HEK293 (cell line): ENCODE results near the gene S1PR3.
A peak's percentile ranks its signal among the peaks of the same experiment; 100 is the strongest.

Source experiments
- CTCF ChIA-PET: fragments of 350-600 bp; formaldehyde crosslinking; extraction: SDS; loops from one replicate; lab custom pipeline; 2021; ENCODE audit warnings: antibody characterized with exemption; lab: Yijun Ruan, JAX
- POLR2A ChIA-PET: fragments of 300-600 bp; formaldehyde crosslinking; extraction: SDS; loops from one replicate; lab custom pipeline; 2020; ENCODE audit warnings: antibody characterized with exemption, inconsistent platforms; lab: Yijun Ruan, JAX
- H3K27ac ChIP-seq: fragments of 200-500 bp; sonication (Bioruptor generic); 2 replicates; pipeline ENCODE4 v1.5.1; 2014; ENCODE audit warnings: low read depth, low read length, control low read depth, inconsistent platforms; ENCODE audit errors: extremely low read depth
- H3K36me3 ChIP-seq, 2 experiments: fragments of 200-500 bp in 1 of 2; sonication (Bioruptor generic) in 1 of 2; 1 replicate in 1 of 2; 2 replicates in 1 of 2; pipeline ENCODE4 v1.5.1; 2014 to 2017; ENCODE audit warnings: inconsistent platforms in 2 of 2, low read length in 2 of 2; ENCODE audit not compliant: control insufficient read depth in 2 of 2, insufficient read depth in 1 of 2
- H3K4me1 ChIP-seq: fragments of 200-500 bp; sonication (Bioruptor generic); 2 replicates; pipeline ENCODE4 v1.5.1; 2014; ENCODE audit warnings: mild to moderate bottlenecking, low read length, inconsistent platforms; ENCODE audit not compliant: control insufficient read depth, insufficient read depth
- H3K4me3 ChIP-seq: 2 replicates; pipeline ENCODE4 v1.5.1; 2011; ENCODE audit warnings: low read depth, mild to moderate bottlenecking, control low read depth, low read length, moderate library complexity
- H3K9me3 ChIP-seq: fragments of 200-500 bp; sonication (Bioruptor generic); 2 replicates; pipeline ENCODE4 v1.5.1; 2014; ENCODE audit warnings: low read depth, low read length, inconsistent platforms; ENCODE audit not compliant: control insufficient read depth, insufficient read depth
- BCL11A ChIP-seq: fragments of 450-650 bp; formaldehyde crosslinking; IDR thresholded peaks from 2 replicates; pipeline ENCODE4 v1.5.1; 2016; ENCODE audit warnings: low read depth, missing biosample characterization, missing genetic modification characterization
- GLI2 ChIP-seq: fragments of 450-650 bp; formaldehyde crosslinking; IDR thresholded peaks from 2 replicates; pipeline ENCODE4; 2017; ENCODE audit warnings: missing biosample characterization, missing genetic modification characterization, low read depth, borderline replicate concordance
- RBAK ChIP-seq: fragments of 450-650 bp; formaldehyde crosslinking; IDR thresholded peaks from 2 replicates; pipeline ENCODE4 v1.5.1; 2016; ENCODE audit warnings: missing biosample characterization, missing genetic modification characterization
- REST ChIP-seq: fragments of 450-650 bp; formaldehyde crosslinking; IDR thresholded peaks from 2 replicates; pipeline ENCODE4 v1.5.1; 2016; ENCODE audit warnings: missing biosample characterization, missing genetic modification characterization
- SETDB1 ChIP-seq: IDR thresholded peaks from one replicate; pipeline ENCODE4 v1.6.1; 2017; ENCODE audit warnings: mild to moderate bottlenecking, low read length, moderate library complexity, mixed read lengths; ENCODE audit not compliant: insufficient read length
- TCF7L2 ChIP-seq: IDR thresholded peaks from 2 replicates; pipeline ENCODE4 v1.6.1; 2011; ENCODE audit warnings: low read depth, mild to moderate bottlenecking, inconsistent platforms, low read length, moderate library complexity, borderline replicate concordance
- WT1 ChIP-seq: fragments of 450-650 bp; formaldehyde crosslinking; IDR thresholded peaks from 2 replicates; pipeline ENCODE4 v1.5.1; 2016; ENCODE audit warnings: missing biosample characterization, missing genetic modification characterization
- ZFP3 ChIP-seq: fragments of 450-650 bp; formaldehyde crosslinking; IDR thresholded peaks from 2 replicates; pipeline ENCODE4 v1.5.1; 2016; ENCODE audit warnings: low read depth, missing biosample characterization, missing genetic modification characterization
- ZIC2 ChIP-seq: fragments of 450-650 bp; formaldehyde crosslinking; IDR thresholded peaks from 2 replicates; pipeline ENCODE4 v1.5.1; 2016; ENCODE audit warnings: missing biosample characterization, missing genetic modification characterization
- ZNF121 ChIP-seq: fragments of 450-650 bp; formaldehyde crosslinking; IDR thresholded peaks from 2 replicates; pipeline ENCODE4 v1.5.1; 2016; ENCODE audit warnings: missing biosample characterization, missing genetic modification characterization
- ZNF341 ChIP-seq: fragments of 450-650 bp; formaldehyde crosslinking; IDR thresholded peaks from 2 replicates; pipeline ENCODE4; 2016; ENCODE audit warnings: low read depth, missing biosample characterization, missing genetic modification characterization
- ZNF416 ChIP-seq: fragments of 450-650 bp; formaldehyde crosslinking; IDR thresholded peaks from 2 replicates; pipeline ENCODE4 v1.5.1; 2016; ENCODE audit warnings: missing biosample characterization, missing genetic modification characterization
- ZNF433 ChIP-seq: fragments of 450-650 bp; formaldehyde crosslinking; IDR thresholded peaks from 2 replicates; pipeline ENCODE4 v1.5.1; 2016; ENCODE audit warnings: missing biosample characterization, missing genetic modification characterization, low read depth
- ZNF530 ChIP-seq: fragments of 450-650 bp; formaldehyde crosslinking; IDR thresholded peaks from 2 replicates; pipeline ENCODE4 v1.5.1; 2016; ENCODE audit warnings: low read depth, missing biosample characterization, missing genetic modification characterization
- ZNF610 ChIP-seq: fragments of 450-650 bp; formaldehyde crosslinking; IDR thresholded peaks from 2 replicates; pipeline ENCODE4 v1.5.1; 2016; ENCODE audit warnings: missing biosample characterization, missing genetic modification characterization, borderline replicate concordance
- ZNF623 ChIP-seq: fragments of 450-650 bp; formaldehyde crosslinking; IDR thresholded peaks from 2 replicates; pipeline ENCODE4 v1.5.1; 2016; ENCODE audit warnings: missing biosample characterization, missing genetic modification characterization
- ZNF645 ChIP-seq: fragments of 450-650 bp; formaldehyde crosslinking; IDR thresholded peaks from 2 replicates; pipeline ENCODE4; 2016; ENCODE audit warnings: missing biosample characterization, missing genetic modification characterization
- ZNF660 ChIP-seq: fragments of 450-650 bp; IDR thresholded peaks from 2 replicates; pipeline ENCODE4 v1.5.1; 2018; ENCODE audit warnings: missing biosample characterization, mild to moderate bottlenecking, missing genetic modification characterization
- TF ChIP-seq, protein P1 (sequence below): fragments of 450-650 bp; formaldehyde crosslinking; IDR thresholded peaks from 2 replicates; pipeline ENCODE4 v1.5.1; 2016; ENCODE audit warnings: missing biosample characterization, missing genetic modification characterization

Gene S1PR3

DNA sequence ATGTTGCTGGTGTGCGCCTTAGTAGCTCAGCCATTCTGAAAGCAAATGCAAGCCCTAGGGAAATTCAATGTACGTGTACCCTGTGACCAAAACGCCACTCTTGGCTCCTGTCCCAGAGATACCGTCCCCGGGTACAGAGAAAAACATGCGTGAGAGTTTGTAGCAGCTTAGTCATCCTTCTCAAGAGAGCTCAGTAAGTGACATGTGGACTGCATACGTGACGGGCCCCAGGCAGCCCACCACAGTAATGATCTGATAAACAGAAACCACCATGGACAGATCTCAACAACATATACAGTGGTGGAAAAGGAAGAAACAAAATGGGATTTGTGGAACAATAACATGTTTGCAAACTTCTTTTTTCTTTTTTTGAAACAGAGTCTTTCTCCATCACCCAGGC, 45.1 kb downstream of the S1PR3 start:
- ChIA-PET POLR2A (no interaction called here), CTCF (no interaction called here)
- TF ChIP-seq ZNF610 (no peak), REST (tag by site-specific recombination) (0 out of 2 replicates have a peak, but pooled peaks have one; percentile 42)
- H3K27ac ChIP-seq: no peak overlapping the region
- H3K4me3 ChIP-seq: no peak overlapping the region
- no peaks in the 10 kb centered on the region for H3K9me3 ChIP-seq
- H3K4me1 ChIP-seq: peaks cover 5% of the 10 kb centered on the region; the same call in 1 of the 2 replicates
- no peaks in the 10 kb centered on the region for H3K36me3 ChIP-seq

GRCh38 chr9:89036891-89037290, 45.6 kb downstream of the S1PR3 start:
- no peak for TF ChIP-seq ZNF623
- no peak for TF ChIP-seq ZFP3 (tag by site-specific recombination)
- no peak for TF ChIP-seq WT1
- TF ChIP-seq GLI2: no peak
- TF ChIP-seq, protein P1, sequence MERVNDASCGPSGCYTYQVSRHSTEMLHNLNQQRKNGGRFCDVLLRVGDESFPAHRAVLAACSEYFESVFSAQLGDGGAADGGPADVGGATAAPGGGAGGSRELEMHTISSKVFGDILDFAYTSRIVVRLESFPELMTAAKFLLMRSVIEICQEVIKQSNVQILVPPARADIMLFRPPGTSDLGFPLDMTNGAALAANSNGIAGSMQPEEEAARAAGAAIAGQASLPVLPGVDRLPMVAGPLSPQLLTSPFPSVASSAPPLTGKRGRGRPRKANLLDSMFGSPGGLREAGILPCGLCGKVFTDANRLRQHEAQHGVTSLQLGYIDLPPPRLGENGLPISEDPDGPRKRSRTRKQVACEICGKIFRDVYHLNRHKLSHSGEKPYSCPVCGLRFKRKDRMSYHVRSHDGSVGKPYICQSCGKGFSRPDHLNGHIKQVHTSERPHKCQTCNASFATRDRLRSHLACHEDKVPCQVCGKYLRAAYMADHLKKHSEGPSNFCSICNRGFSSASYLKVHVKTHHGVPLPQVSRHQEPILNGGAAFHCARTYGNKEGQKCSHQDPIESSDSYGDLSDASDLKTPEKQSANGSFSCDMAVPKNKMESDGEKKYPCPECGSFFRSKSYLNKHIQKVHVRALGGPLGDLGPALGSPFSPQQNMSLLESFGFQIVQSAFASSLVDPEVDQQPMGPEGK (tag by site-specific recombination): no peak
- no peak for TF ChIP-seq ZNF121
- TF ChIP-seq ZNF416 (tag by site-specific recombination): no peak
- no peak for TF ChIP-seq ZNF645 (tag by site-specific recombination)
- TF ChIP-seq BCL11A: no peak
- Histone ChIP-seq H3K36me3 (no peaks in the 10 kb centered on the region), H3K4me1 (peaks cover 5% of the 10 kb centered on the region; the same call in 1 of the 2 replicates), H3K27ac (no peak overlapping the region), H3K4me3 (no peak overlapping the region), H3K9me3 (no peaks in the 10 kb centered on the region)
- POLR2A ChIA-PET: no interaction called here
- CTCF ChIA-PET: no interaction called here

DNA sequence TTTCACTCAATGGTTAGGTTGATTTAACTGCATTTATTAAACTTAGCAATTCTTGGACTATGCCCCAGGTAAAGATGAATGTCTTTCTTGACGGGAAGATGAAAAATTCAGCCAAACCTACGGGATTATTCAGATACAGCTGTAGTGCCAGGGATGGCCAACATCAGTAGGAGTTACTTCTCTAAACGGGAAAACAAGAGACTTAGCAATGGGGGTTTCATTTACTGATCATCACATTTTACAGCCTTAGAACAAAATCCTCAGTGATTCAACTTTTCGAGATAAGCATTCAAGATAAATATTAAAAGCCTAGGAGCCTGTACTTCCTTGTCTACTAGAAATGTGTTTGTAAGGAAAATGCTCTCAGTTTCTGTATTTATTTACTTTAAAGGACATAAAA, 46.1 kb downstream of the S1PR3 start:
- H3K36me3 ChIP-seq: no peaks in the 10 kb centered on the region
- no peak for TF ChIP-seq RBAK (tag by site-specific recombination)
- no peak for TF ChIP-seq ZIC2
- TF ChIP-seq ZNF341 (tag by site-specific recombination): no peak
- TF ChIP-seq SETDB1: no peak
- TF ChIP-seq ZNF530 (tag by site-specific recombination): no peak
- no peak for TF ChIP-seq ZNF433 (tag by site-specific recombination)
- no peak for TF ChIP-seq ZNF660 (tag by site-specific recombination)
- TF ChIP-seq TCF7L2: 0 out of 2 replicates have a peak, but pooled peaks have one; percentile 20
- TF ChIP-seq, all 188 proteins: peak for 1
- Histone ChIP-seq H3K4me3 (no peak overlapping the region), H3K9me3 (no peaks in the 10 kb centered on the region), H3K4me1 (peaks cover 5% of the 10 kb centered on the region; the same call in 1 of the 2 replicates), H3K27ac (no peak overlapping the region)
- POLR2A ChIA-PET: no interaction called here
- CTCF ChIA-PET: no interaction called here
